Fibroblast of gingiva (primary cell): Measurements from ENCODE around the gene GOLGA5.
"Not testable (repeated sequence)": the region's sequence is repeated elsewhere in the genome, so short reads cannot be mapped to it uniquely, and the experiment has no call there.

Source experiments
- DNase-seq: peaks from one replicate; pipeline ENCODE4 v3.0.0-alpha.2; 2011; ENCODE audit warnings: low read depth

Gene GOLGA5

GRCh38 chr14:92780444-92781232 lies 13.5 kb upstream of the GOLGA5 start:
- DNase-seq = peak; percentile 48

- DNase-seq = no peak
Measured at GRCh38 chr14:92781350-92781749, 12.8 kb upstream of the GOLGA5 start.

- DNase-seq = peak; percentile 61
Measured at GRCh38 chr14:92783813-92784431, 10.2 kb upstream of the GOLGA5 start.

GRCh38 chr14:92785667-92786426 lies 8.3 kb upstream of the GOLGA5 start:
- DNase-seq = peak; percentile 65

DNA sequence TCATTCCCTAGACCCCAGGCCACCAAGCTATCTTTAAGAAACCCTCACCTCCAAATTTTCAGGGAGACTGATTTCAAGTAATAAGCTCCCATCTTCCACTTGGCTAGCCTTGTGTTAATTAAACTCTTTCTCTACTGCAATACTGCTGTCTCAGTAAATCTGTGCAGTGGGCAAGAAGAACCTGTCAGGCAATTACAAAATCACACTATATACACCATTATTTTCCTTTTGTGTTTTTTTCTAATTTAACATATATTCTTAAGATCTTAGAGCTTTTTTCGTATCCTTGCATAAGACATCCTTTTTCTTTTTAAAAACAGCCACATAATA lies 7.7 kb upstream of the GOLGA5 start:
- no peak for DNase-seq

GRCh38 chr14:92787554-92787953 lies 6.6 kb upstream of the GOLGA5 start:
- no peak for DNase-seq

DNA sequence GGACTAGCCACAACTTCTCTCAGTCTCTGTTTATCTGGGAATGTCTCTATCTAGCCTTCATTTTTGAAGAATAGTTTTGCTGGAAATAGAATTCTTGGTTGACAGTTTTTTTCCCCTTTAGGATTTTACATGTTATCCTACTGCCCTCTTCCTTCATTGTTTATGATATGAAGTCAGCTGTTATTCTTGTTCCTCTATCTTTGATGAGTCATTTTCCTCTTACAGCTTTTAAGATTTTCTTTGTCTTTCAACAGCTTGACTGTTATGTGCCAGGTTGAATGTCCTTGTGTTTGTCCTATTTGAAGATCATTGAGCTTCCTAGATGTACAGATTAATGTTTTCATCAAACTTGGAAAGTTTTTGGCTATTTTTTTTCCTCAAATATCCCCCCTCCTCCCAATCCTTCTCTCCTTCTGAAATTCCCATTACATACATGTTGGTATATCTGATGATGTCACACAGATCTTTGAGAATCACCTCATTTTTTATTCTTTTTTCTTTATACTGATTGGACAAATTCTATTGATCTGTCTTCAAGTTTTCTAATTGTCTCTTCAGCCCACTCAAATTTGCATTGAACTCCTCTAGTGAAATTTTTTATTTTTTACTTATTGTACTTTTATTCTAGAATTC lies 4.5 kb upstream of the GOLGA5 start:
- DNase-seq = no peak

DNA sequence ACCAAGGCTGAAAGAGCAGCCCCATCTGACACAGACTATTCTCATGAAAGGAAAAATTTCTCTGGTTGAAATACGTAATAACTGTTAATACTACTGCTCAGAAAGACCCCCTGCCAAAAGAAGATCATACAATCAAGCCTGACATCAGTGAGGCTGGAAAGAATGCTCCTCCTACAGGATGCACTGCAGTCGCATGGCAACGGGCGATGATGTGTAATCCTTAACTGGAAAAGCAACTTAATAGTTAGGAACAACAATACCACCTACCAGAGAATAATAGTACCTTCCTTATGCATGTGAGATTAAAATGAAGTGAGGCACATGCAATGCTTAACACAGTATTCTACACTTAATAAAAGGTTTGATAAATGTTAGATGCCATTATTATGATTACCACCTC lies 1.2 kb upstream of the GOLGA5 start:
- no peak for DNase-seq

- DNase-seq = no peak
Measured at GRCh38 chr14:92794547-92794941, 439 bp downstream of the GOLGA5 start.

DNA sequence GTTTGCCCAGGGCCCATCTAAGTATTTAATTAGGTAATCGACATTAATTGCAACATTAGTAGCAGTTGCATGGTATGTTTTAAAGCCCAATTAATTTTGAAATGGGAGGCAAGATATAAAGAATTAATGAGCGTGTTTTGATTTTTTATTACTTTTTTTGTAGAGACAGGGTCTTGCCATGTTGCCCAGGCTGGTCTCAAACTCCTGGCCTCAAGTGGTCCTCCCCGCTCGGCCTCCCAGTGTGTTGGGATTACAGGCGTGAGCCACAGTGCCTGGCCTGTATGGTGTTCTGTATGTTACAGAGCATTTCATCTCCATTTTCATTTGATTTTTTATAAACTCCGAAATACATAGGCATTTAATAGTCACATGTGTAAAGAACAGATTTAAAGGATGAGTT lies 856 bp downstream of the GOLGA5 start:
- no peak for DNase-seq

- no peak for DNase-seq
Measured at GRCh38 chr14:92797935-92798653, 4.0 kb downstream of the GOLGA5 start.

DNA sequence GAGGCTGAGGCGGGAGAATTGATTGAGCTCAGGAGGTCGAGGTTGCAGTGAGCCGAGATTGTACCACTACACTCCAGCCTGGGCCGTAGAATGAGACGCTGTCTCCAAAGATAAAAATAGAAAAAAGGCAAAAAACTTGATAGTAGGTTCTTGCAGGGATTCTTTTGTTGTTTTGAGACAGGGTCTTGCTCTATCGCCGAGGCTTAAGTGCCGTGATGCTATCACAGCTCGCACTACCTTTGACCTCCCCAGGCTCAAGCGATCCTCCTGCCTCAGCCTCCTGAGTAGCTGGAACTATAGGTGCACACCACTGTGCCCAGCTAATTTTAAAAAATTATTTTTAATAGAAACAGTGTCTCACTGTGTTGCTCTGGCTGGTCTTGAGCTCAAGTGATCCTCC lies 4.7 kb downstream of the GOLGA5 start:
- no peak for DNase-seq

GRCh38 chr14:92800012-92800411 lies 5.9 kb downstream of the GOLGA5 start:
- DNase-seq = no peak

- DNase-seq = no peak
Measured at GRCh38 chr14:92800525-92800924, 6.4 kb downstream of the GOLGA5 start.

- DNase-seq = no peak
Measured at GRCh38 chr14:92801917-92802316, 7.8 kb downstream of the GOLGA5 start.

DNA sequence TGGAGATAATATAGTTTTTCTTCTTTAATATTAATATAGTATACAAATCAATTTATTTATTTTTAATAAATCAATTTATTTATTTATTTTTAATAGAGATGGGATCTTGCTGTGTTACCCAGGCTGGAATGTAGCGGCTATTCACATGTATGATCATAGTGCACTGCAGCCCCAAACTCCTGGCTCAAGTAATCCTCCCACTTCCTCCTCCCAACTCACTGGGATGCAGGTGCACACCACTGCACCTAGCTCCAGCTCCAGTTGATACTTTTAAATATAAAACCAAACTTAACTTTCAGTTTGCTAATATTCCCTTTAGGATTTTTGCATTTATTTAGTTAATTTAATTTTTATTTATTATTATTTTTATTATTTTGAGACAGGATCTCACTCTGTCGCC lies 8.6 kb downstream of the GOLGA5 start:
- DNase-seq = no peak

- DNase-seq = no peak
Measured at GRCh38 chr14:92813201-92813600, 19.1 kb downstream of the GOLGA5 start.

- DNase-seq = no peak
Measured at GRCh38 chr14:92819011-92819597, 25.0 kb downstream of the GOLGA5 start.

DNA sequence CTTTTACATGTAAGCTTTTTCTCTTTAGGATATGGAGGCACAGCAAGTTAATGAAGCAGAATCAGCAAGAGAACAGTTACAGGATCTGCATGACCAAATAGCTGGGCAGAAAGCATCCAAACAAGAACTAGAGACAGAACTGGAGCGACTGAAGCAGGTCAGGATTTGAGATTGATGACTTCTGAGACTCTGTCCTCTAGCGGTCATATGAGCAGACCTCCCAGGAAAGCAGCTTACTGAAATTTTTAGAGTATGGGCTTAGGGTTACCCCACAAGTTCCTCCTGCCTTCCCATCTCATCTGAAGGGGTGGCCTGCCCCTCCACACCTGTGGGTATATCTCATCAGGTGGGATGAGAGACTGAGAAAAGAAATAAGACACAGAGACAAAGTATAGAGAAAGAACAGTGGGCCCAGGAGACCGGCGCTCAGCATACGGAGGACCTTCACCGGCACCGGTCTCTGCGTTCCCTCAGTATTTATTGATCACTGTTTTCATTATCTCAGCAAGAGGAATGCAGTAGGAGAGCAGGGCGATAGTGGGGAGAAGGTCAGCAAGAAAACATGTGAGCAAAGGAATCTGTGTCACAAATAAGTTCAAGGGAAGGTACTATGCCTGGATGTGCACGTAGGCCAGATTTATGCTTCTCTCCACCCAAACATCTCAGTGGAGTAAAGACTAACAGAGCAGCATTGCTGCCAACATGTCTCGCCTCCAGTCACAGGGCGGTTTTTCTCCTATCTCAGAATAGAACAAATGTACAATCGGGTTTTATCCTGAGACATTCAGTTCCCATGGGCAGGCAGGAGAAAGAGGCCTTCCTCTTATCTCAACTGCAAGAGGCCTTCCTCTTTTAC lies 25.8 kb downstream of the GOLGA5 start:
- not testable (repeated sequence) for DNase-seq

DNA sequence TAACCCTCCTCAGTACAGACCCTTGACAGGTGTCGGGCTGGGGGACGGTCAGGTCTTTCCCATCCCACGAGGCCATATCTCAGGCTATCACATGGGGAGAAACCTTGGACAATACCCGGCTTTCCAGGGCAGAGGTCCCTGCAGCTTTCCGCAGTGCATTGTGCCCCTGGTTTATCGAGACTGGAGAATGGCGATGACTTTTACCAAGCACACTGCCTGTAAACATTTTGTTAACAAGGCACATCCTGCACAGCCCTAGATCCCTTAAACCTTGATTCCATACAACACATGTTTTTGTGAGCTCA lies 26.4 kb downstream of the GOLGA5 start:
- DNase-seq = not testable (repeated sequence)

DNA sequence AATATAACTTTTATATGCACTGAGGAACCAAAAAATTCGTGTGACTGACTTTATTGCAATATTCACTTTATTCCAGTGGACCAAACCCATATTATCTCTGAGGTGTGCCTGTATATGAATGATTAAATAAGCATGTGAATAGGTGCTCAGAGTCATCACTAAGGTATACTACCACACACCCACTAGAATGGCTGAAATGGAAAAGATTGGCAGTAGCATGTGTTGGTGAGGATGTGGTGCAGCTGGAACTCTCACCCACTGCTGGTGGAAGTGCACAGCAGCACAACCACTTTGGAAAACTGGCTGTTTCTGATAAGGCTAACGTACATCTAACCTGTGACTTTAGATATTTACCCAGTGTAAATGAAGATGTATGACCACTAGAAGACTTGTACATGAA lies 36.8 kb downstream of the GOLGA5 start:
- DNase-seq = no peak
